Right renal pelvis (tissue), 4 donors: ENCODE results near the gene MND1. TPM values are rescaled to one million over a fixed set of nuclear protein-coding genes. Genes with fewer than 3 reads are reported as not detected.
A peak's percentile ranks its signal among the peaks of the same experiment; 100 is the strongest.

ENCODE experiments used
- DNase-seq, 4 donors: peaks; one replicate each; pipeline ENCODE4 v3.0.0-alpha.2; 2013; ENCODE audit warnings: low read depth in 4 of 4, low spot score in 3 of 4, missing footprints in 1 of 4
- polyA plus RNA-seq, 4 donors: library from polyadenylated mRNA; unstranded; fragments of 120-200 nt; gene quantifications; one replicate each; pipeline ENCODE4 v1.2.1, GENCODE V29; 2013; ENCODE audit not compliant: insufficient read length in 4 of 4

Gene MND1
- polyA plus RNA-seq, 4 donors, result 15.6 to 18.6 (median 17.7) TPM

DNA sequence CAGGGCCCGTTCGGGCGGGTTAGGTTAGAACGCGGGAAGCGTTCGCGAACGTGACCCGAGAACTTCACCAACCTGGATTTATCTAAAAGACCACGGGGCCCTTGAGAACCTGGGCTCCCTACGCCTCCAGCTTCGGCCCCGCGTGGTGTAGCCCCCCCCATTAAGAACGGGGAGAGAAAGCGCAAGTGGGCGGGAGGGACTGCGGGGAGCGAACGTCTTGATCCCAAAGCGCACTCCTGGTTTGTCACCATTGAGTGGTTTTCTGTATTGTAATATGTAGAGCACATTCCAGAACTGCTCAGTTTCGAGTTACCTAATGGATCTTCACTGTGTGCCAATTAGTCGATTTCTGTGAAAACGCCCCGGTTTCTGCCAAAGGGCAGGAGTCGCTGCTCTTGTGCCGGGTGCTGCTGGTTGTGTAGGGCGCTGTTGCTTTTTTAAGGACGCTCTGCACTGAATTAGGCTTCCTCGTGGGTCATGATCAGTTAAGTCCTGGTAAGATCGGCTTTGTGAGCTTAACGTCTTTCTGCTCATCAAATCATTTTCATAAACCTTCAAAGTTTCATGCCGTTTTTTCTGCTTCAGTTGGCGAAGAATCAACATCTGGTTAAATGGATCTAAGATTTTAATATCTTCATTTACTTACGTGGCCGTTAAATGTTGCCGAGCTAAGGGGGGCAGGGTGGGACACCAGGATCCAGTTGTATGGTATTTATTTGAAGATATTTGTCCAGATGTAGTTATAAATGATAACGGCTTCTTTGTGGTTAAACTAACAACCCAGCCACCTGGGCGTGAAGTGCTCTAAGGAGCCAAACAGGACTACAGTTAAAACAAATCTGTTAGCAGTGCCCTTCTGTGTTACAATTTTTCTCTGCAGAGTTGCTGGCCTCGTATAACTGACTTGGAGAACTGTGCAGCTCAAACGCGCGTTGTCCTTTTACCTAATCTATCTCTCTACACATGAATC, 809 bp downstream of the MND1 start:
- DNase-seq, result peak; percentile 36 to 47 (median 41)

DNA sequence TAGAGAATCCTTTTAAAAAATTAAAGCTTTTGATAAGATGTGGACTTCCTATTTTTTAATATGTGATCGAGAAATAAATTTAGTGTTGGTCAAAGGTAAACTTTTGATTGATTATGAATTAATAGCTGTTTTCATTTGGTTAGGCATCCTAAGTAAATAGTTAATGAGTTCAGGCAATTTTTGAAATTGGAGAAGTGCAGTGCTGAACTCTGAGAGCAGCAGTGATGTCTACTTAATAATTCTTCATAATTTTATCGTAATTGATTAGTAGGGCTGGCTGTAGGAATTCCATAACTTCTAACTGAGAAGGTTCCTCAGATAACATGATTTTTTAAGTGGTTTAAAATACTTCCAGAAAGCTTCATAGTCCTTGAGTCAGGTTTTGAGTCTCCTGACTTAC, 1.5 kb downstream of the MND1 start:
- DNase-seq, result no peak

DNA sequence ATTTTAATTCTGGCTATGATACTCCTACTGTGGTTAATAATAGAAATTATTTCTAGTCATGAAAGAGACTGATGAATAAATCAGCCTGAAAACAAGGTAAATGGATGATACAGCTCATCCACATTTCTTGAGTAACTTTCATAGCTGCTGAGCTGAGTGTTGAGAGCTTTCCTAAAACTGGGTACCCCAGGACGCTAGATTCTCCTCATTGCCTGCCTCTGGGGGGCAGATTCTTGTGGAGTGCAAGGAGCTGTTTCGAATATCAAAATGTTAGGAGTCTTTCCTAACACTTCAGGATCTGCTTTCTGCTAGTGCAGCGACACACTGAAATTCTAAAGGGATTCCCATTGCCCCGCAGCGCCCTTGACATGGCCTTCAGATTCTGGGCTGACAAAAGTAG, 2.1 kb downstream of the MND1 start:
- no peak for DNase-seq

GRCh38 chr4:153347117-153347516, 2.6 kb downstream of the MND1 start:
- DNase-seq, result no peak

- no peak for DNase-seq
These were observed 3.5 kb downstream of the MND1 start for GRCh38 chr4:153348006-153348405.

DNA sequence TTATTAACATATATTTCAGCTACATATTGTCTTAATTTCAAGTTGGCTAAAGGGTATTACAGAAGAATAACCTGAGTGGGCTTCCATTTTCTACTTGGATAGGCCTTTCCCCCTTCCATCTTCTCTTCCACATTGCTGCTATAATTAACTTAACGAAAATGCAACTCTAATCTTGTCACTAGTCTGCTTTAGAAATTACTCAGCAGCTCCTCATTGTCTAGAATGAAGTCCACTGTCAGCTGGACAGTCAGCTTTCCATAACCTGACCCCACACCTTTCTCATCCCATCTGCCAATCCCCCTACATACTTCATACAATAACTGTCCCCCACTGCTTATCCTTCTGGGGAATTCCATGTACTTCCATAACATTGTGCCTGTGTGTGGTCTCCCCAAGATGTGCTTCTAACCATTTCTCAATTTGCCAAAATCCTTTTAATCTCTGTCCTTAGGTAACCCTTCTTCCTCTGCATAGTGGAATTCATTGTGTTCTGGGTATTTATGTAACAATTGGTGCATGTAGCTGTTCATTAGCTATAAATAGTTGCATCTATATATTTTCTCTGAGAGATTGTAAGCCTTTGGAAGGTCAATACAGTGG, 4.8 kb downstream of the MND1 start:
- no peak for DNase-seq

GRCh38 chr4:153362184-153362583, 17.7 kb downstream of the MND1 start:
- DNase-seq, result no peak

GRCh38 chr4:153364061-153364460, 19.6 kb downstream of the MND1 start:
- DNase-seq, result no peak

GRCh38 chr4:153365003-153365402, 20.5 kb downstream of the MND1 start:
- DNase-seq, result no peak

- no peak for DNase-seq
These were observed 22.0 kb downstream of the MND1 start for GRCh38 chr4:153366486-153366885.

GRCh38 chr4:153367092-153367491, 22.6 kb downstream of the MND1 start:
- DNase-seq, result no peak

- DNase-seq, result no peak
These were observed 24.5 kb downstream of the MND1 start for GRCh38 chr4:153369021-153369420.

DNA sequence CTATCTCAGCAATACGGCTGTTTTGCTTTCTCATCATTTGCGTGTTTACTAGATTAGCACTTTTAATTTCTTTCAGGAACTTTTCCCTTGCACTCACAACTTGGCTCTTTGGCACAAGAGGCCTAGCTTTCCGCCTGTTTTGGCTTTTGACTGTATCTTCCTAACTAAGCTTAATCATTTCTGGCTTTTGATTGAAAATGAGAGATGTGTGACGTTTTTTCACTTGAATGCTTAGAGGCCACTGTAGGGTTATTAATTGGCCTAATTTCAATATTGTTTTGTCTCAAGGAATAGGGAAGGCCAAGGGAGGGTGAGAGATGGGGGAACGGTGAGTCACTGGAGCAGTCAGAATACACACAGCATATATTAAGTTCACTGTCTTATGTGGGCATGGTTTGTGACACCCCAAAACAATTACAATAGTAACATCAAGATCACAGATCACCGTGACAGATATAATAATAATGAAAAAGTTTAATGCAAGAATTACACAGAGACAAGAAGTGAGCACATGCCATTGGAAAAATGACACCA, 27.3 kb downstream of the MND1 start:
- no peak for DNase-seq

- DNase-seq, result no peak
These were observed 28.6 kb downstream of the MND1 start for GRCh38 chr4:153372967-153373562.

DNA sequence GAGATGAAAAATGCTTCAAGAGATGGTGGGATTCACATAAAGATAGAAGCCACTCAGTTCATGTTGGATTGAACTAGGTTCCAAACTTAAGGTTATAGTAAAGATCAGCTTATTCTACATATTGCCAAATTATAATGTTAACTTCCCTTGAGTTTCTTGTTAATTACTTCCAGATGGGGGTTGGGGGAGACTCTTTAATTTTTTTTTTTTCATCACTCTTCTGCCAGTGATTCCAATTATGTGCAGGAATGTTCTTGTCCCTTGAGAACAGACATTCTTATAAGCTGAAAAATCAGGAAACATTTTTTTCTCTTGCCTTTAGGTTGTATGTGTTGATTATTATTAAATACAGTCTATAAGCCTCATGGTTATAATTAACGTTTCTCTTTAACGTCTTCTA, 30.0 kb downstream of the MND1 start:
- DNase-seq, result no peak

DNA sequence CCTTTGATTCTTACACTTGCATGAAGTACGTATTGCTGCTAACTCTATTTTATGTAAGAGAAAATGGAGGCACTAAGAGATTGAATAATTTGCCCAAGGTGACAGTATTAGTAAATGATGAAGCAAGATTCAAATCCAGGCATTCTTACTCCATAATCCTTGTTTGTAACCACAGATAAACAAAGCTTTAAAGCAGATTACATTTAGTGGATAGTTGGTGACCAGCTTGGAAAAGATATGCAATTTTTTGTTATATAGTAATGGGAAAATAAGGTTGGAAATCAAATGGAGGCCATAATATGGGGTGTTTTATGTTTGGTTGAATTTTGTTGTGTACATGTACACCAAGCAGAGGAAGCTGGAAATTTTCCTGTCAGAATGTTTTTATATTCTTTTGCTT, 30.8 kb downstream of the MND1 start:
- no peak for DNase-seq

GRCh38 chr4:153383131-153383530, 38.6 kb downstream of the MND1 start:
- DNase-seq, result no peak

DNA sequence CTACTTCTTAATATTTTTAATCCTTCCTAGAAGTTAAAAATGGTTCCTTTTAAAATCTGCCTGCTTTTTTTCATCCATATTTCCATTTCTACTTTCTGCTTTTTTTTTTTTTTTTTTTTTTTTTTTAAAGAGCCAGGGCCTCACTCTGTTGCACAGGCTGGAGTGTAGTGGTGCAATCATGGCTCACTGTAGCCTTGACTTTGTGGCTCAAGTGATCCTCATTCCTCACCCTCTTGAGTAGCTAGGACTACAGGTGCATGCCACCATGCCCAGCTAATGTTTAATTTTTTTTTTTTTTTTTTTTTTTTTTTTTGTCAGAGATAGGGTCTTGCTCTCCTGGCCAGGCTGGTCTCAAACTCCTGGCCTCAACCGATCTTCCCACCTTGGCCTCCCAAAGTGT, 39.7 kb downstream of the MND1 start:
- no peak for DNase-seq

DNA sequence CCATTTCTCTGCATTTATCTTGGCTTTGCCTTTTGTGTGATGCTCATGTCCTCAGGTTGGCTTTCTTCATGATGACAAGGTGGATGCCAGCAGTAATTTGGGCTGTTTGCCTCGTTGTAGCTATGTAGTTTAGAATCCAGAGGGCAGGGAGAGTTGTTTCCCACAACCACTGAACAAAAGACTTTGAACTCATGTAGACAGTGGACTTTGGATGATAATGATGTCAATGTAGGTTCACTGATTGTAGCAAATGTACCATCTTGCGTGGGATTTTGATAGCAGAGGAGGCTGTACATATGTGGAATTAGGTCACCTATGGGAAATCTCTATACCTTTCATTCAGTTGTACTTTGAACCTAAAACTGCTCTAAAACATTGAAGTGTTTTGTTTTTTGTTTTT, 41.3 kb downstream of the MND1 start:
- DNase-seq, result no peak

- DNase-seq, result no peak
These were observed 43.5 kb downstream of the MND1 start for GRCh38 chr4:153387981-153388380.

DNA sequence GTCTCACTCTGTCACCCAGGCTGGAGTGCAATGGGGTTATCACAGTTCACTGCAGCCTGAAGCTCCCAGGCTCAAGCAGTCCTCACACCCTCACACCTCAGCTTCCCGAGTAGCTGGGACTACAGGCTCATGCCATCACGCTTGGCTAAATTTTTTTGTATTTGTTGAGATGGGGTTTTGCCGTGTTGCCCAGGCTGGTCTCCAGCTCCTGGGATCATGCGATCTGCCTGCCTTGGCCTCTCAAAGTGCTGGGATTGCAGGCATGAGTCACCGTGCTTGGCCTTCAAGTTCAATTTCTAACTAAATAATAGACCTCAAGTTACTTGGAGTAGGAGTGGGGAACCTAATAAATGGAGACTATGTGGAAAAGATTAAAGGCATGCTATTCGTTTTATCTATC, 48.9 kb downstream of the MND1 start:
- no peak for DNase-seq
